GM18499 (cell line): ENCODE measurements around the gene HOXA11.

Source experiments
- ATAC-seq: cut with Tn5 transposase; IDR thresholded peaks from one replicate; pipeline ENCODE4 v1.9.1; 2021; ENCODE audit warnings: moderate number of reproducible peaks; ENCODE audit not compliant: insufficient read depth, unreplicated experiment

HOXA11 gene

DNA sequence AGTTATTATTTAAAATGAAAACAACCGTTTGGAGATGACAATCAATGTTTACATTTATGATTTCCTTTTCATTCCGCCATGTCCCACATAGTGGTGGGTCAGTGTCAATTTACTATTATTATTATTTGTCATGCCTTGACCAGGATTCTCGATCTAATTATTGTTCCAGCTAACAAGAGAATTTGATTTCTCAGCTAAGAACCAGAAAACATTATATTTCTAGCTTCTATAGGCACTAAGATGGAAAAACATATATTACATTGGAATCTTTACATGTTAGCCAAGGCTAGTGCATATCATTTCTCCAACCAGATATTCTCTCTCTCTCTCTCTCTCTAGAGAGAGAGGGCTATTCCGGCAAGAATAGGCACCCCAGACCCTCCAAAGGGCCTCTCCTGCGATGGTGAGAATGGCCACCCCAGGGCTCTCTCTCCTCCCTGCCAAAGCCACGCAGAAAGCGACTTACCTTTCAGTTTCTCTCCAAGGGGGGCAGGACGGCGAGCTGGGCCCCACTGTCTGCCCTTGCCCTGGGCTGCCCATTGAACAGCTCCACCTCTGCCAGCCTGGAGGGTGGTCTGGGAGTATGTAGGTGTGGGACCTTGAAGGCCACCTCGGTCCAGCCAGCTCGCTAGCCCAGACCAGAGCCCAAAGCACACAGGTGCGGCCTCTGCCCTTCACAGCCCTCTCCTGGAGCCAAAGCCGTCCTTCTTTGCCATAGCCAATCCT, 35.0 kb downstream of the HOXA11 start:
- no peak for ATAC-seq

DNA sequence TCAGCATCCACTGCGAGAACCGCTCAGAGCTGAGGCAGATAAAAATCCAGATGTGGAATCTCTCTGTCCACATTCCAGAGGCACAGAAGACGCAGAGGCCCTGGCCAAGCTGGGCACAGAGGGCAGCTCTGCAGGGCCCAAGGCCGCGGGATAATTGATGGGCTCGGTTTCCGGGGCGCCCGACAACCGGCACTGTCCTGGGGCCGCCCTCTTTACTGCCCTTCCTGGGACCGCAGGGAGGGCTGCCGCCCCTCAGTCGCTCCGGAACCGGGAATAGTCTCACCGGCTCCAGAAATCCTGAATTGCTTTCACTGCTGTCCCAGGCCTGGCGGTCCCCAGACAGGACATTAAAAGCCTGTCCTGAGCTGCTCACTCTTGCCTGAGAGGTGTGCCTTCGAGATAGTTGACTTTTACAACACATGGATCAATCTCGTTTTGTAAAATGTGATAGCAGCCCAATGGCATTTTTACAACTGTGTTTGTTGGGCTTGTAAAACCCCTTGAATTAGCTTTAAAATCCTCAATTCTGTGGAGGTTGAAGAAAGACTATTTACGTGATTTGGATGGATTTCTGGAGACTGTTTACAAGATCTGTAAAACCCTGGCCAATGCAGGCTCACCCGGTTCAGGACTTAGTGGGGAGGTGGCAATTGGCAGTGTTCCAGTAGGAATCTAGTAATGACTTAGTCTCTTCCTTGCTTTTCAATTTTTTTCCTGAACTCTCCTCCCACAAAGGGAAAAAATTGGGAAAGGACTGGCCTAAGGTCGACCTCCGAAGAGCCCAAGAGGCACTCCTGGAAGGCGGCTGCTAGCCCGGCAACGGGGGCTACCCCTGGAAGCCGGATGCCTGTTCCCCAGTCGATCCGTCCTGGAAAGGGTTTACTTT, 36.0 kb downstream of the HOXA11 start:
- ATAC-seq, result no peak

DNA sequence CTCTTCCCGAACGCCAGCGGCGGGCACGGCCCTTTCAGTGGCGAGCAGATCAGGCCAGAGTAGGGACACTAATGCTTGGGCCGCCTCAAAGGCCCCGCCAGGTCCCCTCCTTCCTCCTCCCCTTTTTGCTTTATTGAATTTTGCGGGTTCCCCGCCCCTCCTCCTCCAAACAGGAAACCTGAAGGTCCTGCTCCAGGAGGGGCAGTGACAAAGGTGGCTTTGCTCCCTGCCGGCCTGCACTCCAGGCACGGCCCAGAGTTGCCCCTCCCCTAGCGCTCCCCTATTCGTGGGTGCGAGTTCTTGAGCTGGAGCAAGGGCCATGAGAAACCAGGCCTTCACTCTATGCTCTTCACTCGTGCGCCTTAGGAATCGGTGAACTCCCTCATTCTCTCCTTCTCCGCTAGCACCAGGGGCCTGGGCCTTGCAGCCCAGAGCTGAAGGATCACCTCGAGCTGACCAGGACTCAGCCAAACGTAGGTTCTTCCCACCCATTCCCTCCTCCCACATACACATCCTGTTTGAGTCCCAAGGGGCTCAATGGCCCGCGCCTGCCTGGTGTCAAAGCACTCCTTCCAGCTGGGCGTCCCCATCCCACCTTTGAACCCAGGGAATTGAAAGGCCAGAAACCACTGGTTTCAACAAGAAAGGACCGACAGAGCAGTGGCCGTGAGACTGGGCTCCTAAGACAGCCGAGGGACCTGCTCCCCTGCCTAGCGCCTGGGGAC, 36.8 kb downstream of the HOXA11 start:
- ATAC-seq, result no peak

DNA sequence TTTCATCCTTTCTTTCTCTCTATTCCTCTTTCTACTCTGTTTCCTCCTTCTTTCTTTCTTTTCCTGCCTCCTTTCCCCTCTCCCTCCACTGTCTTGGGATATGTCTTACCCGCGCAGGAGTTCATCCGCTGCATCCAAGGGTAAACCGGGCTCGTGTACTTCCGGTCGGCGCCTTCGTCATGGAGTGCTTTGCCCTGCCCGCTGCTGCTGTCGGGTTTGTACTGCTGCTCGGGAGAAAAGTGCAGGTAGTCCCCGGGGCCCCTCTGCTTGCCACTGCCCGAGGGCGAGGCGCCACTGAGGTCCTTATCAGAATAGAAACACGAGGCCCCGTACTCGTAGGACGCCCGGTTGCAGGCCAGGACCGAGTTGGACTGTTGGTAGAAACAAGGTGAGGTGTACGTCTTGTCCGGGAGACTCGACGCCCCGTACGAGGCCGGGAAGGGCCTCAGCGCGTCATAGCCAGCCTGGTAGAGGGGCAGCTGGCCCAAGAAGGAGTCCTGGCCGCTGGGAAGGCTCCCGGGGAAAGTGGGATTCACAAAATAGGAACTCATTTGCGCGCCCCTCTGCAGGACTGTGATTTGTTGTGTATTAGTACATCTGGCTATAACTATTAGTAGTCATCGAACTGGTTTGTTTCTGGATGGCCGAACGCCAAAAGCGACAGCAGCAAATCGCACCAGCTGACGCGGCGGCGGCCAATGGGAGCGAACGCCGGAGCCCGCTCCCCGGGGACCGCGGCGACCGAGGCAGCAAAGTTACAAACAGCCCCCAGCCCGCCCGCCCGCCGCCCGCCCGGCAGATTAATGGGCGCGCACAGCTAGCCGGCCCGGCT, 37.6 kb downstream of the HOXA11 start, which contains the start of gene HOXA6:
Gene HOXA6 (minus strand): TSS at position 576 of the 832 bp plus-strand sequence. CDS start 25 bp downstream, at position 551.
- no peak for ATAC-seq

DNA sequence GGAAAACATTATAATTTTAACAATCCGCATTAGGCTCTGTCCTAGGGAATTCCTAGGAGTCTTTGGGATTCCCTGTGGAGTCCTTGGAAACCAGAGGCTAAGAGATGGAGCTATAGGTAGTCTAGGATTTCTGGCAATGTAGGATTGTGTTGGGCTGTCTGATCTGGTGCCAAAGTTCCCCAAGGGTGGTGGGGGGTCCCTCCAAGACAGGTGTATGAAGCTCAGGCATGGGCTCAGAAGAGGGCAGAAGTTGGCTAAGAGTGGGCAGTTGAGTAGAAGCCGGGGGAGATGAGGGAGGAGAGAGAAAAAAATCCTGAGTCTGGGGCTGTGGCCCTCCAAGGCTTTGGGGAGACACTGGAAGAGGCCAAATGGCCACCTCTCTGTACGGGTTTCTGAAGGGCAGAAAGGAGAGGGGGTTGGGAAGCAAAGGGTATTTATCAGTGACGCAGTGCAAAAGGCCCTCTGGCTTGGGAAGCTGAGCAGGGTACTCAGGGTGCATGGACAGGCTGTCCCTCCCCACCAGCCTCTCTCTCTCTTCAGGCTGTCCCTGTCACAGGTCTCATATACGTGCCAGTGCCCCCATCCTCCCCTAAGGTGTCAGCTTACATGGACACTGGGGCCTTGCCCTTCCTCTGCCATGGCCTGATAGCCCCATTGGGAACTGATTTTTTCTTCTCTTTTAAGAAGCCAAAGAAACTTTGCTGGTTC, 38.4 kb downstream of the HOXA11 start:
- no peak for ATAC-seq

DNA sequence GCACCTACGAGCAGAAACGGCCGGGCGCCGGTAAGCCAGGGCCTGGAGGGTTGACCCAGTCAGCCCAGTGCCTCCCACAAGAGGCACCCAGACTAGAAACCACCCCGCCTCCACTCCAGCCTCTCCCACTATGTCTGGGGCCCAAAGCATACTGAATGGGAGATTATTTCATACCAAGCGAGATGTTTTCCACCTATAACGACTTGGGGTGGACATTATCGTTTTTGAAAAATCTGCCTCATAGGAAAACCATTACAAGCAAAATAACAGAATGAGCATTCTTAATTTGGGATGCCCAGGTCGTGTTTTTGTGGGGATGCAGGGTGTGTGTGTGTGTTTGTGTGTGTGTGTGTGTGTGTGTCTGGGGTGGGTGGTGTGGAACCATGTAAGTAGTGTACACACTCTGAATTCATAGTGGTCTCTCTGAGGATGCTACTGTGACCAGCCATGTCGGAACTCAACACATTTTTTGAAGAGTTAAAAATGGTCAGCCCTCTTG, 39.1 kb downstream of the HOXA11 start:
- no peak for ATAC-seq

DNA sequence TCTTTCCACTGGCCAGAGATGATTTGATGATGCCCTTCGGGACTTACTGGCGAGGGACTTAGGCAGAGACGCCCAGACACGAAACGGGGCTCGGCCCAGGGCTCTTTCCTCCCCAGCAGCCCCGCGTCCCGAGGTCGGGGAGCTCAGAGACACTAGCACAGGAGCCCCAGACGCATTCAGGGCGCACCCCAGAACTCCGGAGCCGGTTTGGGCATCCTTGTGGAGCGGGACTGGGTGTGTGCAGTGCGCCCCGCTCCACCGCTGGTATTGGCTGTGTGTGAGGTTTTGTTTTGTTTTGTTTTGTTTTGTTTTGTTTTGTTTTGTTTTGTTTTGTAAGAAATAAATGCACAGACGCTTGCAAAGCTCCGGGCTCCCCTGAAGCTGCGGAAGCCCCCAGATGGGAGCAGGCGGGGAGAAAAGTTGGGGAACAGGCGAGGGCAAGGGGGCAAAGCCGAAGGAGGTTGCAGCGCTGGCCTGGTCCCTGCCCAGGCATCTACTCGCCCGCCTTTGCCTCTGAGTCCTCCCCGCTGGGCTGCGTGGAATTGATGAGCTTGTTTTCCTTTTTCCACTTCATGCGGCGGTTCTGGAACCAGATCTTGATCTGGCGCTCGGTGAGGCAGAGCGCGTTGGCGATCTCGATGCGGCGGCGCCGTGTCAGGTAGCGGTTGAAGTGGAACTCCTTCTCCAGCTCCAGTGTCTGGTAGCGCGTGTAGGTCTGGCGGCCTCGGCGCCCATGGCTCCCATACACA, 39.7 kb downstream of the HOXA11 start:
- ATAC-seq, result no peak

DNA sequence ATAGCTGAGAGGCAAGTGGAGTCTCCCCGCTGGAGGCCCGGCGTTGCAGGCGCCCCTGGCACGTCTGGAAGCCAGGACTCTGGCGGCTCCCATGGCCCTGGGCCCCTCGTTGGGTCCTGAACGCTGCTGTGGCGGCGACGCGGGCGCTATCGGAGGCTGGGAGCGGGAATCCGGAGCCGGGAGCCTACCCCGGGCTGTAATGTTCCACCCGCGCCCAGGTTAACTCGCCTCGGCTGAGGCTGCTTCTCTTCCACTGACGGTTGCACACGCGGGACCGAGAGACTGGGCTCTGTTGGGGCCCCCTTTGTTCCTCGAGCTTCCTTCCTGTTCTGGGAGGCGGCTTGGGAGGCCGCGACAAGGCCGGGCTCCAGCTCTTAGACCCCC, 40.3 kb downstream of the HOXA11 start:
- no peak for ATAC-seq

DNA sequence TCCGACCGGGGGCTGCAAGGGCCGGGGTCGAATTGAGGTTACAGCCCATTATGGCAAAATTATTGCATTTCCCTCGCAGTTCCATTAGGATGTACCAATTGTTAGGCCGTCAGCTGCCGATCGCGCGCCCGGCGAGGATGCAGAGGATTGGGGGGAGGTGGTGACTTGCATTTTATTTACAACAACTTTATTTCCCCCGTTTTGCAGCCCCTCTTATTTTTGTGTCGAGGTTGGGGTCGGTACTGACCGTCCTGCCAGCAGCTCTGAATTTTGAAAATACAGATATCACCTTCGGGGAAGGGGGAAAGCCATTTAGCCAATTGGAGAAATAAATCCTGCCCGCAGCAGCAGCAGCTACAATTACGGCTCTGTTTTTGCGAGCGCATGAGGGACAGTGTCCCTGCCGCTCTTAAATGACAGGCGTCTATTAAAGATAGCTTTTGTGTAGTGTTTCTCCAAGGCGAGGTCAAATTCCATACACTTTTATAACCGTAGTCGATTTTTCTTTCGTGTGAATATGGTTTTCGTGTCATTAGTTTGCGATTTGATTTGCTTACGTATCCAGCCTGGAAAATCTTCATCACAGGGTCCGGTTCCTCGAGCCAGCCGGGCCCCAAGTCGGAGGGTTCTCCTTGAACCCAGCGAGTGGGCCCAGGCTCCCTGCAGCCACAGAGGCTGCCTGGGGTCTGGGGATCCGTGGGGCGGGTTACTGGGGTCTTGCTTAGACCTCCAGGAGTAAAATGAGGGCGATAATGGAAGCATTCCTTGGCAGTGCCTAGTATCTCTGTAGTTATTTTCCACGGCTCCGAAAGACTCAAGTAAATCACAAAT, 40.9 kb downstream of the HOXA11 start:
- ATAC-seq, result no peak

DNA sequence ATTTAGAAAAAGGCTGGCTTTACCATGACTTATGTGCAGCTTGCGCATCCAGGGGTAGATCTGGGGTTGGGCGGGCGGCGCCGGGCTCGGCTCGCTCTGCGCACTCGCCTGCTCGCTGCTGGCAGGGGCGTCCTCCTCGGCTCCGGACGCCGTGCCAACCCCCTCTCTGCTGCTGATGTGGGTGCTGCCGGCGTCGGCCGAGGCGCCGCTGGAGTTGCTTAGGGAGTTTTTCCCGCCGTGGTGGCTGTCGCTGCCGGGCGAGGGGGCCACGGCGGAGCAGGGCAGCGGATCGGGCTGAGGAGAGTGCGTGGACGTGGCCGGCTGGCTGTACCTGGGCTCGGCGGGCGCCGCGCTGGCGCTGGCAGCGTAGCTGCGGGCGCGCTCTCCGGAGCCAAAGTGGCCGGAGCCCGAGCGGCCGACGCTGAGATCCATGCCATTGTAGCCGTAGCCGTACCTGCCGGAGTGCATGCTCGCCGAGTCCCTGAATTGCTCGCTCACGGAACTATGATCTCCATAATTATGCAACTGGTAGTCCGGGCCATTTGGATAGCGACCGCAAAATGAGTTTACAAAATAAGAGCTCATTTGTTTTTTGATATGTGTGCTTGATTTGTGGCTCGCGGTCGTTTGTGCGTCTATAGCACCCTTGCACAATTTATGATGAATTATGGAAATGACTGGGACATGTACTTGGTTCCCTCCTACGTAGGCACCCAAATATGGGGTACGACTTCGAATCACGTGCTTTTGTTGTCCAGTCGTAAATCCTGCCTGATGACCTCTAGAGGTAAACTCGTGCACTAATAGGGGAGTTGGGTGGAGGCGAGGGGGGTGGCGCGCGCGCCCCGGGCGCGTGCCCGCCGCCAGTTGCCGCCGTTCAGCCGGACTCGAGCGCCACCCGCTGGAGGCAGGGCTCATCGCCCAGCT, 41.7 kb downstream of the HOXA11 start, which contains the start of gene HOXA5:
Gene HOXA5 (minus strand): TSS at position 659 of the 927 bp plus-strand sequence. CDS start 74 bp downstream, at position 585.
- ATAC-seq, result no peak

DNA sequence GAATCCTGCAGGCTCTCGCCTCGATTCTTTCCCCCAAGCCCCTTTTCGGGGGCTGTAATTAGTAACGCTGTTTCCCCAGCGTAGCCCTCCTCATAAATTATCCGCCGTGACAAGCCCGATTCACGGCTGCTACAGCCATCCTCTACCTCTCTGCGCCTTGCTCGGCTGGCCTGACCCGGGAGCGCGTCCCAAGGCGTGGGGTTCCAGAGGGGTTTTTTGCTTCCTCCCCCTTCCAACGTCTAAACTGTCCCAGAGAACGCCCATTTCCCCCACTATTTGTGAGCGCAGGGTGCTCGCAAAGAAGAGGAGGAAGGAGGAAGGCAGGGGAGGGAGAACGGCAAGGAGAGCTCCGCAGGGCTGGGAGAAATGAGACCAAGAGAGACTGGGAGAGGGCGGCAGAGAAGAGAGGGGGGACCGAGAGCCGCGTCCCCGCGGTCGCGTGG, 42.4 kb downstream of the HOXA11 start:
- ATAC-seq, result no peak

DNA sequence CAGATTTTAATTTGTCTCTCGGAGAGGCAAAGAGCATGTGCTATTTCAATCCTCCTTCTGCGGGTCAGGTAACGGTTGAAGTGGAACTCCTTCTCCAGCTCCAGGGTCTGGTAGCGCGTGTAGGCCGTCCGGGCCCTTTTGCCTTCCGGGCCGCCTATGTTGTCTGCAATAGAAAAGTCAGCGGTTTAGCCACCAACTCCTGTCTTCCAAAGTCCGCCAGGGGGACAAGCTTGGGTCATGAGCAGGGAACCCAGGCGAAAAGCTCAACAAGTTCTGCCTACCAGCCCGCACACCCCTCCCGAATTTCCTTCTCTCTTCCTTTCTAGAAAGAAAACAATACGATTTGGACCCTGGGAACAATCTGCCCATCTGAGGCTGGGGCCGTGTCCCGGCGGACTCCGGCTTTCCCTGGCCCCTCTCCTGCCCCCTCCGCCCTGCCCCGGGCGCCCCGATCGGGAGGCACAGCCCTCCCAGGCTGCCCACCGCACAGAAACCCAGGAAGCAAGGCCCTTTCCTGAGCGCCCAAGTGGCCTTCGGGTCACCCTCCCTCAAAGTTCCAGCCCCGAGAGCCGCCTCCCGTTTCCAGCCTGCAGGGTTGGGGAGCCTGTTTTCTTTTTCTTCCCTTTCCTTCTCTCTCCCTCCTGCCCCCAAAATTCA, 43.0 kb downstream of the HOXA11 start:
- ATAC-seq, result no peak

DNA sequence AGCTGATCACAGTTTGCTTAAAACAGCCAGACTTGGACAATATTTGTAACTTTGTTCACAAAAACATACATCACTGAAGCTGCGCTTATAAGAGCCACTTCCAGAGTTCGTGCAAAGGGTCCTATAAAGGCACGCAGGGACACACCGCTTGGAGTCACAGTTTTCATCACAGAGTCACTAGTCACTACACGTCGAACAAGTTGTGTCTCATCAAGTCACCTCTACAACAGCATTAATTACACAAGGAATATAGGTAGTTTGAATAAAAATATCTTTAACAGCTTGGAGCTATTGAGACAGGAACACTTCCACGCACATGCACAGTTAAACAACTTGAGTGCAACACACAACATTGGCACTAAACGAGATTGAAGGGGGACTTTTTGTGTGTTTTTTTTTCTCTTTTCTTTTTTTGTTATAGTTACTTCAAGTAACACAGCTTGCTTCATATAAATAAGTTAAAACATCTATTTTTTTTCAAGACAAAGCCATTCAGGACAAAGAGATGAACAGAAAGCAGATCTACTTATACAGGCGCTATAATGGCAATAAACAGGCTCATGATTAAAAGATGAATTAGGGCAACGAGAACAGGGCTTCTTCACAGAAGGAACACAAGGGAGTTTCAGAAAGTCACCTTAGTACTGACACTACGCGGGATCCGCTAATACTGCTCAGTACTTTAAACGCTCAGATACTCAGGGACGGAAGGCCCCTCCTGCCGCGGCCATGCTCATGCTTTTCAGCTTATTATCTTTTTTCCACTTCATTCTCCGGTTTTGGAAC, 43.7 kb downstream of the HOXA11 start:
- ATAC-seq, result no peak

DNA sequence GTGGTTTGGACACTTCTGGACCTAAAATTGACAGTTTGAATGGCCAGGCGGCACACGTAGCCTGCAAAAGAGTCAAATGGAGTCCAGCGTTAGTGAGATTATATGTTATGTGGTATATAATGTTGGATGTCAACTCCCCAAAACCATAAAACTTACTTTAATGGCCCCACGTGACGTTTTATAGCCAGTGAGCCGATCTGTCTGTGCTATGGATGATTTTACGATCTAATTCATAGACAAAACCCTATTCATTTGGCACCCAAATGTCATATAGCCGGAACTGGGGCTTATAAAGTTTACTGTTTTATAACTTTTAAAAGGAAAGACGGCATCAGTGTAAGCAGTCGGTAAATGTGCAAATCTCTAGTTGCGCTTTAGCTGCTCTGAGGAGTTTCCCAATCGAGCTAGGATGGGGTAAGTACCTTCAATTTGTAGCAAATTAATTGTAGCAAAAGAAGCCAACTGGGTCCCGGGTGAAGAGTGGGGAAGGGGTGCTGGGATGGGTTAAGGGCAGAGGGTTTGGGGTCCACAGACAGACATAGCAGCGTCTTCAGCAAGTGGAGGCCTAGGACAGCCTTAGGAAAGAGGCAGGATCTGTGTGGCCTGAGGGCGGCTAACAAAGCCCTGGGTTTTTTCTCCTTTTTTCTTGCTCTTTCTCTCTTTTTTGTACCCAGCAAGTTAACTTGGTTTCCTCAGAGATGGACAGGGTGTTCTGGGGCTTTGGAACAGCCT, 44.7 kb downstream of the HOXA11 start:
- no peak for ATAC-seq
